Measurements from ENCODE around the gene GCKR. TPM values are rescaled to one million over a fixed set of nuclear protein-coding genes. Genes with fewer than 3 reads are reported as not detected.

Gene GCKR
- total and polyA plus RNA-seq, 11 donors, result 0.23 to 1.7 (median 0.38) TPM; not detected in 5

DNA sequence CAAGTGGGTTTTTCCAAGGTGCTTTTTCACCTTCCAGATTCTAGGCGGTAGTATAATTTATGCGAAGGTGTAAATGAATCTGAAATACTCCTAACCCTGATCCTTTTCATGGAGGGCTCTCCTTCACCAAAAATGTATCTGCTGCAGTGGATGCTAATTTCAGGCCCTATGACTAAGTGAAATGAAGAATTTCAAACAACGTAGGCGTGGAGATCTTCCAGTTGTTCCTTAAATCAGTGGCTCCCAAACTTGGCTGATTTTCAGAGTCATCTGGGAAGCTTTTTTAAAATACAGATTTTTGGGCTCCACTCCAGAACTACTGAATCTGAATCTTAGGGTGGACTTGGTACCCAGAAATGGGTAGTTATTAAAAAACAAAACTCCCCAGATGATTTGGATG is 5.5 kb downstream of the GCKR start:
- no peak for TF ChIP-seq POLR2A (IDR thresholded peaks at IDR 0.05)
- TF ChIP-seq, protein P1, sequence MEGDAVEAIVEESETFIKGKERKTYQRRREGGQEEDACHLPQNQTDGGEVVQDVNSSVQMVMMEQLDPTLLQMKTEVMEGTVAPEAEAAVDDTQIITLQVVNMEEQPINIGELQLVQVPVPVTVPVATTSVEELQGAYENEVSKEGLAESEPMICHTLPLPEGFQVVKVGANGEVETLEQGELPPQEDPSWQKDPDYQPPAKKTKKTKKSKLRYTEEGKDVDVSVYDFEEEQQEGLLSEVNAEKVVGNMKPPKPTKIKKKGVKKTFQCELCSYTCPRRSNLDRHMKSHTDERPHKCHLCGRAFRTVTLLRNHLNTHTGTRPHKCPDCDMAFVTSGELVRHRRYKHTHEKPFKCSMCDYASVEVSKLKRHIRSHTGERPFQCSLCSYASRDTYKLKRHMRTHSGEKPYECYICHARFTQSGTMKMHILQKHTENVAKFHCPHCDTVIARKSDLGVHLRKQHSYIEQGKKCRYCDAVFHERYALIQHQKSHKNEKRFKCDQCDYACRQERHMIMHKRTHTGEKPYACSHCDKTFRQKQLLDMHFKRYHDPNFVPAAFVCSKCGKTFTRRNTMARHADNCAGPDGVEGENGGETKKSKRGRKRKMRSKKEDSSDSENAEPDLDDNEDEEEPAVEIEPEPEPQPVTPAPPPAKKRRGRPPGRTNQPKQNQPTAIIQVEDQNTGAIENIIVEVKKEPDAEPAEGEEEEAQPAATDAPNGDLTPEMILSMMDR (IDR thresholded peaks at IDR 0.05), result no peak
- DNase-seq, result no peak
- no peaks in the 10 kb centered on the region for H3K36me3 ChIP-seq

DNA sequence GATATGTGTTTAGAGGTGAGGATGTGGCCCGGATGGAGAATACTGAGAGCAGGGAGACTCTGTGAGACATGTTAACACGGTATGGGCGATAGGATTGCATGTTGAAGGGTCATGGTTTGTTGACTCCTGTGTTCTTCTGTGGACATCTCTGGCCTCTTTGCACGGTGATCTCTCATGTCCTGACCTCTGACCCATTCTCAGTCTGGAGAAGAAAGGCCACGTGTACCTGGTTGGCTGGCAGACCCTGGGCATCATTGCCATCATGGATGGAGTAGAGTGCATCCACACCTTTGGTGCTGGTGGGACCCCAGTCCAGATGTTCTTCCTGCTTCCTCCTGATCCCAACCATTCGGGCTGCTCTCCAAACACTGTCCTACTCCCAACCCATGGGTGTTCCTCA is 9.9 kb downstream of the GCKR start:
- no peak for TF ChIP-seq POLR2A (IDR thresholded peaks at IDR 0.05)
- TF ChIP-seq, protein P1 (IDR thresholded peaks at IDR 0.05), result no peak
- no peaks in the 10 kb centered on the region for H3K9me3 ChIP-seq
- WGBS, 4 donors, result 81 to 87% (median 86%) methylated on average over 6 of the region's 6 CpGs
- DNase-seq (no peak), ATAC-seq (peak in 1 of 4 donors; percentile 15)
- H3K36me3 ChIP-seq, result no peaks in the 10 kb centered on the region
- no peaks in the 10 kb centered on the region for H3K27me3 ChIP-seq
- H3K4me3 ChIP-seq, result no peak overlapping the region
- H3K27ac ChIP-seq, result no peak overlapping the region
- intact Hi-C loops (cut with DNase I), result loop anchor here in 1 of 10 donors (10.0 kb wide), 1 partner anchor 58 kb away; no protein-coding TSS in a partner anchor
- H3K4me1 ChIP-seq, result no peaks in the 10 kb centered on the region

More for the DNA sequence above, 5.5 kb downstream of the GCKR start:
- peaks cover 0 to 7% (median 0%) of the 10 kb centered on the region in 9 donors for H3K27me3 ChIP-seq
- no peaks in the 10 kb centered on the region for H3K4me1 ChIP-seq
- intact Hi-C loops (cut with DNase I), result loop anchor here in 1 of 10 donors (10.0 kb wide), 1 partner anchor 63 kb away; no protein-coding TSS in a partner anchor
- H3K4me3 ChIP-seq, result no peak overlapping the region
- H3K9me3 ChIP-seq, result no peaks in the 10 kb centered on the region
- ATAC-seq, result no peak
- no peak overlapping the region for H3K27ac ChIP-seq
- 74 to 83% (median 81%) methylated on average over 4 of the region's 4 CpGs for WGBS, 4 donors

DNA sequence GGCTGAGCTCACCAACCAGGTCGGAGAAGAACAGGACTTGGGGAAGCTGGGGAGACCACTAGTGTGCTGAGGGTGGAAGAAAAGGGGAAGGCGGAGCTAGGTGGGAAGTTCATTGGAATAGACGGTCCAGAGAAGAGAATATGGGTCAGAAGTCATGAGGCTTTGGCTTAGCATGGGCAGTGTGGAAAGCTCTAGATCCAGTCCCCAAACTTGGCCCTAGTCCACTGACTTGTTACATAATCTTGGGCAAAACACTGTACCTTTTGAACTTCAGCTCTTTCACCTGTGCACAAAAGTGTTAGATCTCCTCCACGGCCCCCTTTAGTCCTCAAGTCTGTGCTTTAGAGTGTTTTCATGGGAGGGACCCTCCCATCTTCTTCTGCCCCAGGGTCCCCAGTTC is 10.7 kb downstream of the GCKR start:
- no peak overlapping the region for H3K4me3 ChIP-seq
- H3K27ac ChIP-seq, result no peak overlapping the region
- WGBS, 4 donors, result 68 to 72% (median 69%) methylated on average over 4 of the region's 4 CpGs
- no peak for TF ChIP-seq POLR2A (IDR thresholded peaks at IDR 0.05)
- TF ChIP-seq, protein P1 (IDR thresholded peaks at IDR 0.05), result no peak
- intact Hi-C loops (cut with DNase I), result loop anchor here in 1 of 10 donors (10.0 kb wide), 1 partner anchor 58 kb away; no protein-coding TSS in a partner anchor
- ATAC-seq (no peak), DNase-seq (no peak)
- no peaks in the 10 kb centered on the region for H3K27me3 ChIP-seq
- no peaks in the 10 kb centered on the region for H3K9me3 ChIP-seq
- no peaks in the 10 kb centered on the region for H3K4me1 ChIP-seq
- H3K36me3 ChIP-seq, result no peaks in the 10 kb centered on the region

DNA sequence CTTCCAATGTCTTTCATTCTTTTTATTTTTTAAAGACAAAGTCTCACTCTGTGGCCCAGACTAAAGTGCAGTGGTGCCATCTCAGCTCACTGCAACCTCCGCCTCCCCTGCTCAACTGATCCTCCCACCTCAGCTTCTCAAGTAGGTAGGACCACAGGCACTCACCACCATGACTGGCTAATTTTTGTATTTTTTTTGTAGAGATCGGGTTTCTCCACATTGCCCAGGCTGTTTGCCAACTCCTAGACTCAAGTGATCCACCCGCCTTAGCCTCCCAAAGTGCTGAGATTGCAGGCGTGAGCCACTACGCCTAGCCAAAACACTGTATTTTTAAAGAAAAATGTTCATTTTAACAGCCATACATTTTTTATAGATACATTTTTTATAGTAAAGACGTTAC is 12.7 kb downstream of the GCKR start:
- H3K36me3 ChIP-seq, result no peaks in the 10 kb centered on the region

More for the DNA sequence above, 12.7 kb downstream of the GCKR start:
- 58 to 63% (median 60%) methylated on average over 6 of the region's 6 CpGs for WGBS, 4 donors
- TF ChIP-seq POLR2A (IDR thresholded peaks at IDR 0.05), result no peak
- TF ChIP-seq, protein P1 (IDR thresholded peaks at IDR 0.05), result no peak
- H3K4me3 ChIP-seq, result no peak overlapping the region
- ATAC-seq, result no peak
- DNase-seq, result no peak
- no peak overlapping the region for H3K27ac ChIP-seq
- H3K9me3 ChIP-seq, result no peaks in the 10 kb centered on the region
- H3K4me1 ChIP-seq, result no peaks in the 10 kb centered on the region
- H3K27me3 ChIP-seq, result peaks cover 0 to 5% (median 0%) of the 10 kb centered on the region in 9 donors
- intact Hi-C loops (cut with DNase I), result loop anchor here in 1 of 10 donors (10.0 kb wide), 1 partner anchor 55 kb away; no protein-coding TSS in a partner anchor
